Trophoblast cell (in vitro differentiated cells and primary cell): ENCODE results near the gene MOSPD3.

Experiments
- DNase-seq, 2 donors: peaks; one replicate each; pipeline ENCODE4 v3.0.0-alpha.2; 2016
- H2AFZ ChIP-seq: 2 replicates; pipeline ENCODE4 v1.6.1; 2013; ENCODE audit warnings: low read length, moderate library complexity, mild to moderate bottlenecking; ENCODE audit not compliant: insufficient read depth, poor library complexity
- H2AK5ac ChIP-seq: 2 replicates; pipeline ENCODE4 v1.6.1; 2013; ENCODE audit warnings: mild to moderate bottlenecking, low read length
- H2BK120ac ChIP-seq: 2 replicates; pipeline ENCODE4 v1.6.1; 2013; ENCODE audit warnings: low read length, mild to moderate bottlenecking, moderate library complexity; ENCODE audit not compliant: insufficient read depth, poor library complexity
- H2BK12ac ChIP-seq: 2 replicates; pipeline ENCODE4 v1.6.1; 2013; ENCODE audit warnings: mild to moderate bottlenecking, low read length, moderate library complexity
- H2BK5ac ChIP-seq: 2 replicates; pipeline ENCODE4 v1.6.1; 2013; ENCODE audit warnings: low read length, low read depth, moderate library complexity, mild to moderate bottlenecking; ENCODE audit not compliant: poor library complexity
- H3K14ac ChIP-seq: 2 replicates; pipeline ENCODE4 v1.6.1; 2013; ENCODE audit warnings: mild to moderate bottlenecking, low read length
- H3K18ac ChIP-seq: 2 replicates; pipeline ENCODE4 v1.6.1; 2013; ENCODE audit warnings: mild to moderate bottlenecking, low read length
- H3K23ac ChIP-seq: 2 replicates; pipeline ENCODE4 v1.6.1; 2013; ENCODE audit warnings: low read length
- H3K27ac ChIP-seq: 2 replicates; pipeline ENCODE4 v1.5.1; 2013; ENCODE audit warnings: low read depth, mild to moderate bottlenecking, inconsistent platforms, low read length, moderate library complexity
- H3K27me3 ChIP-seq: 2 replicates; pipeline ENCODE4 v1.6.1; 2013; ENCODE audit warnings: inconsistent platforms, mild to moderate bottlenecking, low read length, moderate library complexity; ENCODE audit not compliant: insufficient read depth
- H3K36me3 ChIP-seq, 2 experiments: 1 replicate in 1 of 2; 2 replicates in 1 of 2; pipeline ENCODE4 v1.6.1; 2013; ENCODE audit warnings: low read length in 2 of 2, mild to moderate bottlenecking in 2 of 2, moderate library complexity in 1 of 2; ENCODE audit not compliant: insufficient read depth in 2 of 2, control insufficient read depth in 1 of 2
- H3K4ac ChIP-seq: 2 replicates; pipeline ENCODE4 v1.6.1; 2013; ENCODE audit warnings: low read depth, mild to moderate bottlenecking, low read length, moderate library complexity
- H3K4me1 ChIP-seq, 2 experiments: 1 replicate in 1 of 2; 2 replicates in 1 of 2; pipeline ENCODE4 v1.6.1; 2013; ENCODE audit warnings: low read length in 2 of 2, mild to moderate bottlenecking in 2 of 2, moderate library complexity in 1 of 2; ENCODE audit not compliant: insufficient read depth in 2 of 2, control insufficient read depth in 1 of 2
- H3K4me2 ChIP-seq: 2 replicates; pipeline ENCODE4 v1.6.1; 2013; ENCODE audit warnings: inconsistent platforms, mild to moderate bottlenecking, low read length, moderate library complexity
- H3K4me3 ChIP-seq: 2 replicates; pipeline ENCODE4 v1.5.1; 2013; ENCODE audit warnings: mild to moderate bottlenecking, low read depth, low read length, inconsistent platforms
- H3K79me1 ChIP-seq: one replicate; pipeline ENCODE4 v1.6.1; 2013; ENCODE audit warnings: low read length
- H3K79me2 ChIP-seq: 2 replicates; pipeline ENCODE4 v1.6.1; 2013; ENCODE audit warnings: low read length, mild to moderate bottlenecking; ENCODE audit not compliant: control insufficient read depth, insufficient read depth, poor library complexity
- H3K9ac ChIP-seq: 2 replicates; pipeline ENCODE4 v1.6.1; 2013; ENCODE audit warnings: mild to moderate bottlenecking, low read length
- H3K9me3 ChIP-seq: 2 replicates; pipeline ENCODE4 v1.6.1; 2013; ENCODE audit warnings: low read depth, mild to moderate bottlenecking, control low read depth, inconsistent platforms, low read length; ENCODE audit not compliant: insufficient read depth
- H4K12ac ChIP-seq: 2 replicates; pipeline ENCODE4 v1.6.1; 2013; ENCODE audit warnings: low read depth, mild to moderate bottlenecking, low read length, moderate library complexity
- H4K8ac ChIP-seq: 2 replicates; pipeline ENCODE4 v1.6.1; 2013; ENCODE audit warnings: low read depth, mild to moderate bottlenecking, low read length, moderate library complexity
- H4K91ac ChIP-seq: one replicate; pipeline ENCODE4 v1.6.1; 2013; ENCODE audit warnings: low read depth, mild to moderate bottlenecking, low read length, moderate library complexity
- WGBS: extraction: QIAGEN DNeasy Blood & Tissue Kit; methylation state at CpG from one replicate; pipeline ENCODE4 v1.1.7; 2013; ENCODE audit warnings: missing lambda C conversion rate; ENCODE audit not compliant: insufficient read length, insufficient coverage; ENCODE audit errors: extremely low coverage; 5-methylcytosine and 5-hydroxymethylcytosine counted together

MOSPD3 gene

DNA sequence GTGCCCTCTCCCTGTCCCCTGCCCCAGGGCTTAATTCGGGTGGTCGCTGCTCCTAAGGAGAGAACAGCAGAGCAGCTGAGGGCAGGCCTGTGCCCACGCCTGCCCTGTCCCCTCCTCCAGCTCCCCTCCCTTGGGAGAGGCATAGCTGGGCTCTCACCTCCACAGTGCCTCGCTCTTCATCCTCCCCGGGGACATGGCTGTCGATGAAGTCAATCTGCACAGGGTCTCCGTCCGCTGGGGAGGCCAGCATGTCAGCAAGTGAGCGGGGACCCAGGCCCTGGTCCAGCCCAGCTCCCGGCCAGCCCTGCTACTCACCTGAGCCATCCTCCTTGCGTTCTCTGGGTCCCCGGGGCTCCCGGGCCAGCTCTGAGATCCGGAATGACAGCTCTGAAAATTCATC lies 34.8 kb upstream of the MOSPD3 start:
- H2BK120ac ChIP-seq = no peak overlapping the region
- no peak overlapping the region for H3K9ac ChIP-seq
- H3K4me1 ChIP-seq = peaks cover 3% of the 10 kb centered on the region in 2 experiments
- H3K23ac ChIP-seq = no peak overlapping the region
- H3K79me1 ChIP-seq = no peaks in the 10 kb centered on the region
- no peak for DNase-seq
- no peak overlapping the region for H2AFZ ChIP-seq
- H4K91ac ChIP-seq = no peak overlapping the region
- no peak overlapping the region for H3K14ac ChIP-seq
- no peak overlapping the region for H4K12ac ChIP-seq
- H2BK12ac ChIP-seq = no peak overlapping the region
- peaks cover 82 to 87% of the 10 kb centered on the region in 2 experiments for H3K36me3 ChIP-seq
- no peak overlapping the region for H3K4ac ChIP-seq
- no peak overlapping the region for H3K4me3 ChIP-seq
- no peaks in the 10 kb centered on the region for H3K27me3 ChIP-seq
- no peak overlapping the region for H3K27ac ChIP-seq
- H4K8ac ChIP-seq = no peak overlapping the region
- no CpG with 5 or more reads among the region's 14 CpGs for WGBS
- no peak overlapping the region for H3K4me2 ChIP-seq
- no peak overlapping the region for H2AK5ac ChIP-seq
- H2BK5ac ChIP-seq = no peak overlapping the region
- no peaks in the 10 kb centered on the region for H3K79me2 ChIP-seq
- H3K18ac ChIP-seq = no peak overlapping the region
- peaks cover 3% of the 10 kb centered on the region for H3K9me3 ChIP-seq

DNA sequence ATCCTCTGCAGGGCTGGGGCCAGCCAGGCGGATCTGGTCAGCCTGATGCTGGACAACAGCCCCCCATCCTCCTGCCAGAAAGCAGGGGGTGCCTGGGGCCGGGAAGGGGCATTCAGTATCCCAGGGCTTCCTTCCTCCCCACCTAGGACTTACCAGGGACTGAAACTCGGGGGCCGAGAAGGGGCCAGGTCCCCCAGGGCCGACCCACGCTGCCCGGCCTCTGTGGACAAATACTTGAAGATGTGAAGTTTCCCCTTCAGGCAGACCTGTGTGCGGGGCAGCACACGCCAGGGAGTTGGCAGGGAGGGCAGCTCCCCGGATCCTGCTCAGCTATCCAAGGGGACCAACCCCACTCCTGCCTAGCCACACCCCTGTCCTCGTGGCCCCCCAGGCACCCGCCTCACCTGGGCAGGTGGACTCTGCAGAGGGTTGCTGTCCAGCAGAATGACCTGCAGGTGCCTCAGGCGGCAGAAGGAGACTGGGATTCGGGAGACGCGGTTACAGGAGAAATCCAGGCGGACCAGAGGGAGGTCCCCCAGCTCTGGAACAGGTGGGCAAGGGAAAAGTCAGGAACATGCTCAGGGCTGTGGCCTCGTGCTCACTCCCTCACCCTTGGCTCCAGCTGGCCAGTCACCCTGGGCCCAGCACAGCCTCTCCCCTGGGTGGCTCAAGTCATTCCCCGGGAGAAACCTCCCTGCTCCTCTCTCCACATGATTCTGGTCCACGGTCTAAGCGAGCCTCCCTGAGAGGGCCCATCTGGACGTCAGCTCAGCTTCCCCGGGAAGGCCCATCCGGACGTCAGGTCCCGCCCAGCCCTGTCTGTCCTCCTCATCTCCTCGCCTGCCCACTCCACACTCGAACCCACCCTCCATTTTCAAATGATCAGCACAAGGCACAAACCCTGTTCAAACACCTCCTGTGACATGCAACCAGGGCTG lies 33.8 kb upstream of the MOSPD3 start:
- Histone ChIP-seq H3K79me2 (no peaks in the 10 kb centered on the region), H3K79me1 (no peaks in the 10 kb centered on the region), H4K91ac (no peak overlapping the region), H2AK5ac (no peak overlapping the region), H3K9me3 (peaks cover 3% of the 10 kb centered on the region), H2AFZ (no peak overlapping the region), H3K4ac (no peak overlapping the region), H3K27me3 (no peaks in the 10 kb centered on the region), H3K23ac (no peak overlapping the region), H2BK120ac (no peak overlapping the region), H3K36me3 (peaks cover 81 to 89% of the 10 kb centered on the region in 2 experiments), H3K18ac (no peak overlapping the region), H3K27ac (no peak overlapping the region), H3K14ac (no peak overlapping the region), H3K9ac (no peak overlapping the region), H3K4me2 (no peak overlapping the region), H3K4me1 (peaks cover 3 to 5% of the 10 kb centered on the region in 2 experiments), H4K8ac (no peak overlapping the region), H4K12ac (no peak overlapping the region), H2BK12ac (no peak overlapping the region), H2BK5ac (no peak overlapping the region), H3K4me3 (no peak overlapping the region)
- no peak for DNase-seq
- WGBS = no CpG with 5 or more reads among the region's 28 CpGs

DNA sequence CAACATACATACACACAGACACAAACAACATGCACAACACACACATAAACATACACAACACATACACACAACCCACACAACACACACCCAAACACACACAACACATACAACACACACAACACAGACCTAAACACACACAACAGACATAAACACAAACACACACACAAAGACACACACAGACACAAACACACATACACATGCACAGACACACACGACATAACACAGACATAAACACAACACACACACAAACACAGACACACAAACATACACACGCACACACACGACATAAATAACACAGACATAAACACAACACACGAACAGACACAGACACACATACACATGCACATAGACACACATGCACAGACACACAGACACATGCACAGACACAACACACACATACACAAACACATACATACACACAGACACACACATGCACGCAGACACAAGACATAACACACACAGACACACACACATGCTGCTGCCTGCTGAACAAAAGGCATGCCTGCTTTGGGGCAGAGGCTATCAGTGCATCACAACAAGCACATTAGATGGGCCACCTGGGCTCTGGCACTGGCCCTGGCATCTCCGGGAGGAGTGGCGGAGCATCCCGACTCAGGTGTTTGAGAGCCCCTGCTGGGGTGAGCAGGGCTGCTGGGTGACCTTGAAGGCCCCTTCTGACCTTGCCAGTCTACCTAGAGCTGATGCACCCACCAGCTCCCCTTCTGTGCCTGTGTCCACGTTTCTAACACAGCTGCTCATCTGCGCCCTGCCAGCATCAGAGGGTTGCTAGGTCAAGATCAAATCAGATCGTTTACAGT lies 31.7 kb upstream of the MOSPD3 start:
- no peak overlapping the region for H3K14ac ChIP-seq
- H3K9me3 ChIP-seq = peaks cover 3% of the 10 kb centered on the region
- no peaks in the 10 kb centered on the region for H3K27me3 ChIP-seq
- no peak overlapping the region for H4K91ac ChIP-seq
- peaks cover 12 to 19% of the 10 kb centered on the region in 2 experiments for H3K4me1 ChIP-seq
- H3K4ac ChIP-seq = no peak overlapping the region
- no peak for DNase-seq
- no peak overlapping the region for H4K8ac ChIP-seq
- H2BK5ac ChIP-seq = no peak overlapping the region
- H2BK12ac ChIP-seq = no peak overlapping the region
- no peak overlapping the region for H2AFZ ChIP-seq
- no peak overlapping the region for H3K27ac ChIP-seq
- 100% methylated on average over 2 of the region's 11 CpGs for WGBS
- H2BK120ac ChIP-seq = no peak overlapping the region
- H3K4me3 ChIP-seq = peak overlapping the region; percentile 27
- no peak overlapping the region for H3K4me2 ChIP-seq
- H4K12ac ChIP-seq = no peak overlapping the region
- no peak overlapping the region for H3K9ac ChIP-seq
- H3K79me1 ChIP-seq = peaks cover 10% of the 10 kb centered on the region
- peaks cover 3% of the 10 kb centered on the region for H3K79me2 ChIP-seq
- H3K18ac ChIP-seq = no peak overlapping the region
- H3K23ac ChIP-seq = no peak overlapping the region
- no peak overlapping the region for H2AK5ac ChIP-seq
- H3K36me3 ChIP-seq = peaks cover 65 to 71% of the 10 kb centered on the region in 2 experiments

DNA sequence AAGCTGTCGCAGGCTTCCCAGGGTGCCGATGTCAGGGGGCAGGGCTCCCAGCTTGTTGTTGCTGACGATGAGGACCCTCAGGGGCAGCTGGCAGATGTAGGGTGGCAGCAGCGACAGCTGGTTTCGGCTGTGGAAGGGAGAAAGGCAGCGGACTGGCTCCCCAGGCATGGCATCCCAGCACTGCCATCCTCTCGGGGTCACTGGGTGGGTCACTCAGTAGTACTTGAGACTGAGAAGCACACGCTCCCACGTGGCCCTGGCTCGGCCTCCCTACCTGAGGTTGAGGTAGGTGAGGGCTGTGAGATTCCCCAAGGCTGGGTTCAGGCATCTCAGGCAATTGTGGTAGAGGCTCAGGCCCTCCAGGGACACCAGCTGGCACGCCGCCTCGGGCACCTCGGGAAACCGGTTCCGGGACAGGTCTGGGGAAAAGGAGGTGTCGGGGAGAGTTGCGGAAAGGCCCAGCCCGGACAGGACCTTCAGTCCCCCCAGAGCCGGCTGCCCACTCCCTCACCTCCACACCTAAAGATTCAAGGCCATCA lies 30.2 kb upstream of the MOSPD3 start:
- peak in 1 of 2 donors; percentile 48 for DNase-seq
- Histone ChIP-seq H3K4ac (no peak overlapping the region), H3K23ac (no peak overlapping the region), H3K9ac (no peak overlapping the region), H2BK120ac (no peak overlapping the region), H3K79me2 (peaks cover 6% of the 10 kb centered on the region), H3K9me3 (peaks cover 3% of the 10 kb centered on the region), H3K27me3 (no peaks in the 10 kb centered on the region), H3K27ac (no peak overlapping the region), H3K14ac (no peak overlapping the region), H3K4me2 (no peak overlapping the region), H4K91ac (no peak overlapping the region), H2AFZ (no peak overlapping the region), H3K4me3 (no peak overlapping the region), H3K36me3 (peaks cover 51 to 56% of the 10 kb centered on the region in 2 experiments), H2AK5ac (no peak overlapping the region), H3K79me1 (peaks cover 17% of the 10 kb centered on the region), H3K18ac (no peak overlapping the region), H3K4me1 (peaks cover 12 to 21% of the 10 kb centered on the region in 2 experiments), H2BK5ac (no peak overlapping the region), H4K12ac (peak overlapping the region; percentile 8), H2BK12ac (no peak overlapping the region), H4K8ac (no peak overlapping the region)
- no CpG with 5 or more reads among the region's 20 CpGs for WGBS
